CD4-positive, alpha-beta T cell (primary cell): ENCODE data around the gene JMJD6. TPM values are rescaled to one million over a fixed set of nuclear protein-coding genes. Genes with fewer than 3 reads are reported as not detected.

Experiments used
- ATAC-seq: fragments of 200-7000 bp; cut with Tn5 transposase; one replicate; pipeline ENCODE4 v1.10.0; 2022; ENCODE audit warnings: mild to moderate bottlenecking; ENCODE audit not compliant: poor library complexity
- CTCF ChIA-PET: fragments of 350-600 bp; sonication (Branson Sonifier 250); formaldehyde crosslinking; loops from one replicate; lab custom pipeline; 2021; ENCODE audit warnings: antibody characterized with exemption, inconsistent platforms; lab: Charles Lee
- POLR2A ChIA-PET: fragments of 350-600 bp; sonication (Branson Sonifier 250); formaldehyde crosslinking; loops from one replicate; lab custom pipeline; 2021; ENCODE audit warnings: antibody characterized with exemption, inconsistent platforms; lab: Charles Lee
- DNase-seq, 14 experiments: peaks; one replicate each; pipeline ENCODE4 v3.0.0-alpha.2; 2013 to 2020; ENCODE audit warnings: mixed read lengths in 2 of 14
- H3K27ac ChIP-seq, 2 donors: one replicate each; pipeline versions ENCODE4 v1.5.1 to v1.7.0; 2013; ENCODE audit warnings: low read length in 2 of 2, low read depth in 1 of 2, mild to moderate bottlenecking in 1 of 2
- H3K27me3 ChIP-seq, 2 experiments: 1 replicate in 1 of 2; 2 replicates in 1 of 2; pipeline versions ENCODE4 v1.6.1 to v1.7.0; 2013; ENCODE audit warnings: low read length in 2 of 2, control low read depth in 1 of 2, mild to moderate bottlenecking in 1 of 2, moderate library complexity in 1 of 2; ENCODE audit not compliant: insufficient read depth in 2 of 2, control insufficient read depth in 1 of 2
- H3K36me3 ChIP-seq: one replicate; pipeline ENCODE4 v1.6.1; 2013; ENCODE audit warnings: low read length, control low read depth; ENCODE audit not compliant: insufficient read depth
- H3K4me1 ChIP-seq: one replicate; pipeline ENCODE4 v1.6.1; 2013; ENCODE audit warnings: low read length, control low read depth; ENCODE audit not compliant: insufficient read depth
- H3K4me3 ChIP-seq: one replicate; pipeline ENCODE4 v1.5.1; 2013; ENCODE audit warnings: mild to moderate bottlenecking, low read length, moderate library complexity
- H3K9me3 ChIP-seq, 2 experiments: 1 replicate in 1 of 2; 2 replicates in 1 of 2; pipeline versions ENCODE4 v1.6.1 to v1.7.0; 2013; ENCODE audit warnings: low read length in 2 of 2, mild to moderate bottlenecking in 2 of 2, control low read depth in 1 of 2, moderate library complexity in 1 of 2; ENCODE audit not compliant: control insufficient read depth in 1 of 2, insufficient read depth in 1 of 2
- H3K27ac Mint-ChIP-seq: one replicate; pipeline ENCODE4 v1.8.0; 2020; ENCODE audit warnings: mixed read lengths
- H3K27me3 Mint-ChIP-seq: one replicate; pipeline ENCODE4 v1.8.0; 2021; ENCODE audit warnings: mixed read lengths
- H3K36me3 Mint-ChIP-seq: one replicate; pipeline ENCODE4 v1.8.0; 2021; ENCODE audit warnings: low read depth, mixed read lengths
- H3K4me1 Mint-ChIP-seq: one replicate; pipeline ENCODE4 v1.8.0; 2021; ENCODE audit warnings: low read depth, mixed read lengths
- H3K4me3 Mint-ChIP-seq: one replicate; pipeline ENCODE4 v1.8.0; 2020; ENCODE audit warnings: mild to moderate bottlenecking, mixed read lengths
- H3K9me3 Mint-ChIP-seq: one replicate; pipeline ENCODE4 v1.8.0; 2020; ENCODE audit warnings: mixed read lengths
- intact Hi-C, 2 experiments: fragments of 100-400 bp; cut with DNase I in 1 of 2; cut with micrococcal nuclease in 1 of 2; formaldehyde crosslinking; loops; one replicate each; pipeline versions ENCODE4 v1.15.1 to v1.9.0; 2023 to 2025; cut with DNase I, micrococcal nuclease
- total RNA-seq, 174 experiments: library from RNA in 2 of 174; stranded (reverse) in 2 of 174; gene quantifications; one replicate each; pipeline ENCODE4 v1.2.3 and lab custom pipeline; 2021 to 2026
- TF ChIP-seq, protein P1 (sequence below): fragments of 200-600 bp; IDR thresholded peaks from one replicate; pipeline ENCODE4 v1.8.0; 2022; ENCODE audit warnings: antibody characterized with exemption, mild to moderate bottlenecking

JMJD6 gene
- total RNA-seq, 2 experiments from 2014 or later, result 133 to 134 TPM

DNA sequence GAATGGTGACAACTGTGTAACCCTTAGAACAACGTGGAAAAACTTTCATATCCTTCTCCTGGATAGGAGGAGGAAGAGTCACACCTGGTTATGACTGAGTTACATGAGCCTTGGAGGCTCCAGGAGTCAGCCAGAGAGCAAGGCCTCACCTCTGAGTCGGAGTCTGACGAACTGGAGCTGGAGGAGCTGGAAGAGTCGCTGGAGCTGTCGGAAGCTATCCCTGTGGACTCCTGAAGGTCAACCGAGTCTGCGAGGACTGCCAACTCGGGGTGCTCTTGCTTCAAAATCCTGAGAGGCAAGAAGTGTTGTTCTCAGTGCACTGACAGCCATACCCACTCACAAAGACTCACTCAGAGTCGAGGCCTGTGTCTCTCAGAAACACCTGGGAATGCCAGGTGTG, 6.2 kb downstream of the JMJD6 start:
- Mint-ChIP-seq H3K4me1 (peaks cover 38% of the 10 kb centered on the region), H3K36me3 (peaks cover 97% of the 10 kb centered on the region), H3K27ac (no peak overlapping the region), H3K27me3 (no peaks in the 10 kb centered on the region), H3K4me3 (no peak overlapping the region), H3K9me3 (no peaks in the 10 kb centered on the region)
- TF ChIP-seq, protein P1, sequence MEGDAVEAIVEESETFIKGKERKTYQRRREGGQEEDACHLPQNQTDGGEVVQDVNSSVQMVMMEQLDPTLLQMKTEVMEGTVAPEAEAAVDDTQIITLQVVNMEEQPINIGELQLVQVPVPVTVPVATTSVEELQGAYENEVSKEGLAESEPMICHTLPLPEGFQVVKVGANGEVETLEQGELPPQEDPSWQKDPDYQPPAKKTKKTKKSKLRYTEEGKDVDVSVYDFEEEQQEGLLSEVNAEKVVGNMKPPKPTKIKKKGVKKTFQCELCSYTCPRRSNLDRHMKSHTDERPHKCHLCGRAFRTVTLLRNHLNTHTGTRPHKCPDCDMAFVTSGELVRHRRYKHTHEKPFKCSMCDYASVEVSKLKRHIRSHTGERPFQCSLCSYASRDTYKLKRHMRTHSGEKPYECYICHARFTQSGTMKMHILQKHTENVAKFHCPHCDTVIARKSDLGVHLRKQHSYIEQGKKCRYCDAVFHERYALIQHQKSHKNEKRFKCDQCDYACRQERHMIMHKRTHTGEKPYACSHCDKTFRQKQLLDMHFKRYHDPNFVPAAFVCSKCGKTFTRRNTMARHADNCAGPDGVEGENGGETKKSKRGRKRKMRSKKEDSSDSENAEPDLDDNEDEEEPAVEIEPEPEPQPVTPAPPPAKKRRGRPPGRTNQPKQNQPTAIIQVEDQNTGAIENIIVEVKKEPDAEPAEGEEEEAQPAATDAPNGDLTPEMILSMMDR, result no peak
- Histone ChIP-seq H3K36me3 (peaks cover 91% of the 10 kb centered on the region), H3K27ac (no peak overlapping the region), H3K27me3 (no peaks in the 10 kb centered on the region), H3K9me3 (no peaks in the 10 kb centered on the region), H3K4me1 (peaks cover 47% of the 10 kb centered on the region), H3K4me3 (no peak overlapping the region)
- DNase-seq, result no peak
- intact Hi-C loops, result no loop called here
- ChIA-PET POLR2A (no interaction called here), CTCF (no interaction called here)
- no peak for ATAC-seq

DNA sequence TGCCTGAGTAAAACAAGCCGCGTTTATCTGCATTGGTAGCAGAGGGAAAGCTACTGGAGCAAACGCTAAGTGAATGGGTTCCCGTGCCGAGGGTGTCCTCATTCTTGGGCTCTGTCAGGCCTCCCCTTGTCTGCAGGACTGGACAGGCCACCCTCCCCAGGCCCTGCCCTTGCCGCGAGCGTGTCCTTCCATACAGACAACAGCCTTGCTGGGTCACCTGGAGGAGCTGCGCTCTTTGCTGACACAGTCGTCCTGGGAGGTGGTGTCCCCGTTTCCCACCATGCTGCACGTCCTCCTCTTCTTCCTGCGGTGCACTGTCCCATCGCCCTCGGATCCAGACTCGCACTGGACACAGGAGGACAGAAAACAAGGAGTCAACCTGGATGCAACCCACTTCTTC, 7.9 kb downstream of the JMJD6 start:
- ATAC-seq (no peak), DNase-seq (no peak)
- Mint-ChIP-seq H3K27me3 (no peaks in the 10 kb centered on the region), H3K36me3 (peaks cover 92% of the 10 kb centered on the region), H3K27ac (no peak overlapping the region), H3K4me3 (no peak overlapping the region), H3K9me3 (no peaks in the 10 kb centered on the region), H3K4me1 (peaks cover 43% of the 10 kb centered on the region)
- ChIA-PET POLR2A (interaction anchor here (3.9 kb wide), 1 partner anchor 8 kb away, joined by 26 read pairs; the partner anchor contains the start of genes JMJD6 and METTL23), CTCF (no interaction called here)
- no peaks in the 10 kb centered on the region for H3K9me3 ChIP-seq
- peaks cover 84% of the 10 kb centered on the region for H3K36me3 ChIP-seq
- intact Hi-C loops, result no loop called here
- peaks cover 40% of the 10 kb centered on the region for H3K4me1 ChIP-seq
- no peak overlapping the region for H3K4me3 ChIP-seq
- no peak overlapping the region for H3K27ac ChIP-seq
- no peaks in the 10 kb centered on the region for H3K27me3 ChIP-seq
- TF ChIP-seq, protein P1, result no peak

DNA sequence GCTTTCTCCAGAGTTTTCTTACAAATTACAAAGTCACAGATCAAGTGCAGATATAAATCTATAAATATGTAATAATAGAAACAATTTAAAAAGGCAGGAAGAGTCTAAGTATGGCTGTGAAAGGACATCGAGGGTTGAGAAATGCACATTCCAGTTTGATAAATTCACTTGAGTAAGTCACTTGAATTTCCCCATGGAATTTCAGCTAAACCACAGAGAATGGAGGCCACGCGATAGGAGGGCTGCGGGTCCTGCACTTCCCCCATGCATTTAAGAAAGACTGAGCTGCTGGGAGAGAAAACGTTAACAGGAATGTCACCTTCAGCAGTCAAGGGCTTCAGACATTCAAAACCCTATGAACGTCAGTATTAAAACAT, 9.6 kb downstream of the JMJD6 start:
- Histone ChIP-seq H3K9me3 (no peaks in the 10 kb centered on the region), H3K36me3 (peaks cover 75% of the 10 kb centered on the region), H3K4me1 (peaks cover 24% of the 10 kb centered on the region), H3K4me3 (no peak overlapping the region), H3K27ac (no peak overlapping the region), H3K27me3 (no peaks in the 10 kb centered on the region)
- intact Hi-C loops, result loop anchor here in 1 of 2 experiments (1.0 kb wide), 1 partner anchor 20 kb away; the partner anchor contains the start of gene SRSF2
- peaks cover 43% of the 10 kb centered on the region for H3K4me1 Mint-ChIP-seq
- H3K36me3 Mint-ChIP-seq, result peaks cover 79% of the 10 kb centered on the region
- DNase-seq (no peak), ATAC-seq (no peak)
- H3K27me3 Mint-ChIP-seq, result no peaks in the 10 kb centered on the region
- ChIA-PET CTCF (interaction anchor here (1.1 to 2.3 kb wide), 2 partner anchors 9 to 194 kb away, joined by 3 to 6 read pairs; no protein-coding TSS in a partner anchor), POLR2A (interaction anchor here (1.1 to 6.7 kb wide), 3 partner anchors 10 to 45 kb away, joined by 4 to 63 read pairs (median 26); partner anchors contain the start of genes JMJD6, METTL23, MFSD11 and SRSF2)
- H3K27ac Mint-ChIP-seq, result peak overlapping the region; percentile 96
- TF ChIP-seq, protein P1, result no peak
- H3K4me3 Mint-ChIP-seq, result no peak overlapping the region
- H3K9me3 Mint-ChIP-seq, result no peaks in the 10 kb centered on the region
